GM12875 (cell line): Measurements from ENCODE around the gene MYH15.

Experiments
- H3K4me3 ChIP-seq: one replicate; pipeline ENCODE4 v1.5.1; 2011; ENCODE audit warnings: low read depth, low read length, control low read depth
- CTCF ChIP-seq: IDR thresholded peaks from 2 replicates; pipeline ENCODE4 v1.5.1; 2011; ENCODE audit warnings: low read depth, mild to moderate bottlenecking, control low read depth, inconsistent platforms, low read length, moderate library complexity, borderline replicate concordance; ENCODE audit not compliant: insufficient read depth

The MYH15 gene

GRCh38 chr3:108406661-108407206, 103.7 kb downstream of the MYH15 start:
- no peak overlapping the region for H3K4me3 ChIP-seq
- TF ChIP-seq CTCF: peak; percentile 72

DNA sequence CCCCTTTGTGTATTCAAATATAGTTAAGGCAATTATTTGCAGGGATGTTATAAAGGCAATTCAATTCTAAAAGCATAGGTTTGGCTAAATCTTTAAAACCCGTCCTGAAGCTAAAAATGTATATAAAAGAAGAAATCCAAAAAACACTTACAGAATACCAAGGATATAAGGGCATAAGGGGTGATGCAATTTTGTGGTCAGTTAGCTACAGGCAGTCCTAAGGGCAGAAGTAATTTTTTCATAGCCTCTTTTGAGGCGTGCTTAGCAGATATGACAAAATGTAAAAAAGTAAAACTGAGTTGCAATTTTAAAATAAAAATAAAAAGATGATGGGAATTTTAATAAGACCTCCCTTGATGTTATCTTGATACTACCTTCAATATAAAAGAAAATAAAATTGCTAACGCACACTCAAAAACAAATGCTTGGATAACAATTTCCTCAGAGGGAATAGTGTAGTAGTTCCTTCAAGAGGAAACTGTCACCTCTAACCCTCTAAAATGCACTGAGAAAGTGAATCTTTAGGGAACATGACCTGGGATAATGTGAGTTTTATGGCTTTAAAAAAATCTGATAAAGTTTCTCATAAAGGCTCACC, 104.2 kb downstream of the MYH15 start:
- H3K4me3 ChIP-seq: no peak overlapping the region
- TF ChIP-seq CTCF: no peak

- no peak overlapping the region for H3K4me3 ChIP-seq
- TF ChIP-seq CTCF: no peak
Measured at GRCh38 chr3:108404368-108404767, 106.0 kb downstream of the MYH15 start.

- H3K4me3 ChIP-seq: no peak overlapping the region
- no peak for TF ChIP-seq CTCF
Measured at GRCh38 chr3:108403686-108404345, 106.6 kb downstream of the MYH15 start.

- TF ChIP-seq CTCF: no peak
- H3K4me3 ChIP-seq: no peak overlapping the region
Measured at GRCh38 chr3:108403198-108403597, 107.2 kb downstream of the MYH15 start.

DNA sequence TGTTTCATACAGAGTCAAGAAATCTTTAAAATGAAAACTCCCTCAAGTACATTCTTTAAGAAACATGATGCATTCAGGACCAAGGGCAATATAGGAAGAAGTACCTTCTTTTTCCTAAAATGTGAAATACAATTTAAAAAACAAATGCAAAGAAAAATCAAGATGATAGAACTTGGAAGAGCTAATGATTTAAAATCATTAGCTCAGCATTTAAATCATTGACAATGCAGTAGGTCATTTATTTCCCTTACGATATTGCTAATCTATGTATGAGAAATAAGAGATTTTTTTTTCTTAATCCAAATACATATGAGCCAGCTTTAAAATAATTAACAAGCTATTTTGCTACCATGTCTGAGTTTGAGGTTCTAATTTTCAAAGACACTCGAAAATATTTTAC, 108.6 kb downstream of the MYH15 start:
- TF ChIP-seq CTCF: no peak
- H3K4me3 ChIP-seq: no peak overlapping the region

DNA sequence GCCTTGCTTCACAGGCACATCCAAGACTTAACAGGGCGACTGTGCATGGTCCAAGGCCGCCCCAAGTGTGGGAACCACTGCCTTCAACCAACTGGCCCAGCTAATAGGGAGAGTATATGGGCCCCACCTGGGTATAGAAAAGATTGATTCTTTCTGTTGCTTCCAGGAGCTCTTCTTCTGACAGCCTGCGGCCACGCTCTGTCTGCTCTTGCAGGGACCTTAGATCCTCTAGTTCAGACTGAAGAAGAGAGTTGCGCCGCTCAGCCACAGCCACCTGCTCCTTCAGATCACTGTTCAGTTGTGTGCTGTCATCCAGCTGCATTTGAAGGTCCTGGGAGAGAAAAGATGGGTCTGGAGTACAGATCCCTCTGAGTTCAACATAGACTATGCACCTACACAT, 111.9 kb downstream of the MYH15 start:
- H3K4me3 ChIP-seq: no peak overlapping the region
- no peak for TF ChIP-seq CTCF
